Measurements from ENCODE around the gene HUS1.
"Not testable (repeated sequence)": the region's sequence is repeated elsewhere in the genome, so short reads cannot be mapped to it uniquely, and the experiment has no call there.

HUS1 gene

DNA sequence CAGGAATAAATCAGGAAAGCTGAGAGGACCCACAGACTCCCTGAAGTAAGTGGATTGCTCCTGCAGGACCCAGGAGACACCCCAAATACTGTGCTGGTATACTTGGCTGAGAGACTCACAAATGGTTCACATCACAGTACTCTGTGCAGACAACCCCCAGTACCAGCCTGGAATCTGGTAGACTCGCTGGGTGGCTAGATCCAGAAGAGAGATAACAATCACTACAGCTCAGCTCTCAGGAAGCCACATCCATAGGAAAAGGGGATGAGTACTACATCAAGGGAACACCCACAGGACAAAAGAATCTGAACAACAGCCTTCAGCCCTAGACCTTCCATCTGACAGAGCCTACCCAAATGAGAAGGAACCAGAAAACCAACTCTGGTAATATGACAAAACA lies 62.9 kb downstream of the HUS1 start:
- not testable (repeated sequence) for DNase-seq

- DNase-seq, result no peak
Observed at GRCh38 chr7:47915616-47915976, 63.8 kb downstream of the HUS1 start.

DNA sequence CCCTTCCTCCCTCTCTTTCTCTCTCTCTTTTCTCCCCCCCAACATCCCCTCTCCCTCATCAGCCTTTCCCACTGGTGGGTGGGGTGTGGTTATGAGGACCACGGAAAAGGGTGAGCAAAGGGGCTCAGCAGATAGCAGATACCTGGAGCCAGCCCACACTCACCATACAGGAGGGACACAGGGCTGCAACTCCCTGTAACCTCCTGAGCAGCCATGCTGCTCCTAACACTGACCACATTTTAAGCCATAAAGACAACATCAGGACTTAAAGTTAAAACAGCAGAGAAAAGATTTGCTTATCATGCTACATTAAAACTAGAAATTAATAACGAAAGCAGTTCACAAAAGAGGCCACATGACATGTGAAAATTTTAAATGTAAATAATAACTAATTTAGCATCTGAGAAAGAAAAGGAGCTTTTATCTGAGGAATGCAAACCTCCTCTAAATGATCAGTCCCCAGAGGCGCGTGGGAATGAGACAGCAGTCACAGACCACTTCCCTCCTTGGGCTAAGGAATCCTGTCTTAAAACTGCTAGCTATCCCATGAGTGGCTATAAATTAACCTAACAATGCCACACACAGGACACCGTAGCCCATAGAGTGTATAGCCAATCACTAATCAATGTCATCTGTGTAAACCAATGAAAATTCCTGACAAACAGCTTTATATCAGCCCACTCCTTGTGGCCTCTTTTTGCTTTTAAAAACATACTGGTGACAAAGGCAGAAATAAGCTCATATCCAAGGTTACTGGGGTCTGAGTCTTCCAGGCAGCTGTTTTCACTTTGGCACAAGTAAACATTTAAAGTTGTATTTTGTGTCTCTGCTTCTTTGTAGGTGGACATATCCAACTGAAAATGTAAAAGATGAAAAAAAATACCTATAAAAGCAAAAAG lies 64.4 kb downstream of the HUS1 start:
- no peak for DNase-seq

Data from NCI-H524 treated with DMSO at 0.1 percent for 48 hours (cell line).